Small intestine (tissue), 7 donors: Measurements from ENCODE around the gene ENOX1. TPM values are rescaled to one million over a fixed set of nuclear protein-coding genes. Genes with fewer than 3 reads are reported as not detected.
A peak's percentile ranks its signal among the peaks of the same experiment; 100 is the strongest.

Experiments
- DNase-seq, 2 donors: peaks; one replicate each; pipeline versions ENCODE4 v3.0.0 to v3.0.0-alpha.2; 2013
- FAIRE-seq: peaks from 2 replicates; lab custom pipeline; 2012; peaks lifted over from hg19 to GRCh38; lab: Jason Lieb, UNC
- H3K27ac ChIP-seq, 3 donors: one replicate each; pipeline ENCODE4 v1.5.1; 2013; ENCODE audit warnings: low read length in 2 of 3, mild to moderate bottlenecking in 2 of 3, control low read depth in 1 of 3, inconsistent platforms in 1 of 3, low read depth in 1 of 3, moderate library complexity in 1 of 3
- H3K27me3 ChIP-seq, 3 donors: one replicate each; pipeline ENCODE4 v1.6.1; 2013; ENCODE audit warnings: low read length in 3 of 3, inconsistent platforms in 1 of 3; ENCODE audit not compliant: control insufficient read depth in 3 of 3, insufficient read depth in 3 of 3
- H3K36me3 ChIP-seq, 3 donors: one replicate each; pipeline ENCODE4 v1.6.1; 2013; ENCODE audit warnings: low read length in 3 of 3, inconsistent platforms in 1 of 3, low read depth in 1 of 3, mild to moderate bottlenecking in 1 of 3, moderate library complexity in 1 of 3; ENCODE audit not compliant: control insufficient read depth in 3 of 3, insufficient read depth in 2 of 3
- H3K4me1 ChIP-seq, 3 donors: one replicate each; pipeline ENCODE4 v1.6.1; 2013; ENCODE audit warnings: low read length in 2 of 3, inconsistent platforms in 1 of 3, low read depth in 1 of 3, mild to moderate bottlenecking in 1 of 3, moderate library complexity in 1 of 3; ENCODE audit not compliant: control insufficient read depth in 3 of 3, insufficient read depth in 2 of 3
- H3K4me3 ChIP-seq, 3 donors: one replicate each; pipeline ENCODE4 v1.5.1; 2013; ENCODE audit warnings: low read length in 3 of 3, control low read depth in 1 of 3, inconsistent platforms in 1 of 3, low read depth in 1 of 3, mild to moderate bottlenecking in 1 of 3, moderate library complexity in 1 of 3
- H3K9me3 ChIP-seq, 2 donors: one replicate each; pipeline ENCODE4 v1.6.1; 2013; ENCODE audit warnings: low read depth in 1 of 2, low read length in 1 of 2; ENCODE audit not compliant: control insufficient read depth in 2 of 2, insufficient read depth in 1 of 2
- WGBS, 3 donors: extraction: QIAGEN DNeasy Blood & Tissue Kit; methylation state at CpG; one replicate each; pipeline ENCODE4 v1.1.7; 2013; 5-methylcytosine and 5-hydroxymethylcytosine counted together
- polyA plus RNA-seq, 4 donors: library from polyadenylated mRNA; stranded (reverse) in 3 of 4; unstranded in 1 of 4; fragments of 200-250 nt in 3 of 4; fragments of 120-200 nt in 1 of 4; gene quantifications; one replicate each; pipeline versions ENCODE4 v1.2.1 to v1.2.3, GENCODE V29; 2013
- donor health status: healthy with polysubstance abuse.
- donor health status: control.
- donor health status: control.
- donor health status: Bipolar disorder and iron deficiency.
- donor health status: healthy.

Gene ENOX1
- polyA plus RNA-seq, 4 donors, result 0.27 to 0.87 (median 0.72) TPM; not detected in 1

GRCh38 chr13:43364210-43365038, 422.3 kb downstream of the ENOX1 start:
- WGBS, 3 donors, result 59 to 88% (median 80%) methylated on average over 10 of the region's 10 CpGs
- H3K27me3 ChIP-seq, result no peaks in the 10 kb centered on the region
- FAIRE-seq (no peak), DNase-seq (no peak)
- H3K9me3 ChIP-seq, result no peaks in the 10 kb centered on the region
- H3K4me1 ChIP-seq, result no peaks in the 10 kb centered on the region
- H3K27ac ChIP-seq, result peak overlapping the region in 1 of 3 donors; percentile 19
- H3K36me3 ChIP-seq, result no peaks in the 10 kb centered on the region
- no peak overlapping the region for H3K4me3 ChIP-seq

GRCh38 chr13:43363156-43363953, 423.4 kb downstream of the ENOX1 start:
- Histone ChIP-seq H3K9me3 (no peaks in the 10 kb centered on the region), H3K27ac (no peak overlapping the region), H3K4me1 (no peaks in the 10 kb centered on the region), H3K27me3 (no peaks in the 10 kb centered on the region), H3K4me3 (no peak overlapping the region), H3K36me3 (no peaks in the 10 kb centered on the region)
- 77 to 92% (median 85%) methylated on average over 5 of the region's 5 CpGs for WGBS, 3 donors
- no peak for FAIRE-seq
- no peak for DNase-seq

- Histone ChIP-seq H3K4me3 (no peak overlapping the region), H3K27ac (no peak overlapping the region), H3K27me3 (no peaks in the 10 kb centered on the region), H3K4me1 (no peaks in the 10 kb centered on the region), H3K9me3 (no peaks in the 10 kb centered on the region), H3K36me3 (no peaks in the 10 kb centered on the region)
- no peak for DNase-seq
- FAIRE-seq, result no peak
- 84 to 96% (median 89%) methylated on average over 6 of the region's 6 CpGs for WGBS, 3 donors
These were observed 424.2 kb downstream of the ENOX1 start for GRCh38 chr13:43362556-43362955.

- WGBS, 3 donors, result 66 to 77% (median 75%) methylated on average over 6 of the region's 6 CpGs
These were observed 425.7 kb downstream of the ENOX1 start for GRCh38 chr13:43360892-43361610.

GRCh38 chr13:43360171-43360570, 426.6 kb downstream of the ENOX1 start:
- H3K9me3 ChIP-seq, result no peaks in the 10 kb centered on the region
- no peaks in the 10 kb centered on the region for H3K27me3 ChIP-seq
- DNase-seq, result no peak
- H3K36me3 ChIP-seq, result no peaks in the 10 kb centered on the region
- H3K4me3 ChIP-seq, result no peak overlapping the region
- FAIRE-seq, result no peak
- 79 to 83% (median 80%) methylated on average over 6 of the region's 6 CpGs for WGBS, 3 donors
- no peaks in the 10 kb centered on the region for H3K4me1 ChIP-seq
- H3K27ac ChIP-seq, result no peak overlapping the region

More at GRCh38 chr13:43360892-43361610, 425.7 kb downstream of the ENOX1 start:
- Histone ChIP-seq H3K27me3 (no peaks in the 10 kb centered on the region), H3K4me1 (no peaks in the 10 kb centered on the region), H3K4me3 (no peak overlapping the region), H3K9me3 (no peaks in the 10 kb centered on the region), H3K36me3 (no peaks in the 10 kb centered on the region), H3K27ac (no peak overlapping the region)
- DNase-seq (no peak), FAIRE-seq (no peak)

- Histone ChIP-seq H3K27me3 (no peaks in the 10 kb centered on the region), H3K4me1 (no peaks in the 10 kb centered on the region), H3K9me3 (no peaks in the 10 kb centered on the region), H3K27ac (no peak overlapping the region), H3K36me3 (no peaks in the 10 kb centered on the region), H3K4me3 (no peak overlapping the region)
- no peak for DNase-seq
- no peak for FAIRE-seq
- 84 to 91% (median 88%) methylated on average over 4 of the region's 4 CpGs for WGBS, 3 donors
These were observed 427.2 kb downstream of the ENOX1 start for GRCh38 chr13:43359536-43359935.

- Histone ChIP-seq H3K4me3 (no peak overlapping the region), H3K27me3 (no peaks in the 10 kb centered on the region), H3K4me1 (no peaks in the 10 kb centered on the region), H3K9me3 (no peaks in the 10 kb centered on the region), H3K27ac (no peak overlapping the region), H3K36me3 (no peaks in the 10 kb centered on the region)
- 60 to 89% (median 73%) methylated on average over 4 of the region's 4 CpGs for WGBS, 3 donors
- FAIRE-seq (no peak), DNase-seq (no peak)
These were observed 429.2 kb downstream of the ENOX1 start for GRCh38 chr13:43357564-43357963.

GRCh38 chr13:43356567-43356966, 430.2 kb downstream of the ENOX1 start:
- no peak overlapping the region for H3K4me3 ChIP-seq
- no peak overlapping the region for H3K27ac ChIP-seq
- H3K9me3 ChIP-seq, result no peaks in the 10 kb centered on the region
- no peaks in the 10 kb centered on the region for H3K4me1 ChIP-seq
- H3K36me3 ChIP-seq, result no peaks in the 10 kb centered on the region
- WGBS, 3 donors, result 85 to 96% (median 86%) methylated on average over 5 of the region's 5 CpGs
- DNase-seq, result no peak
- no peaks in the 10 kb centered on the region for H3K27me3 ChIP-seq
- FAIRE-seq, result no peak
